Measurements from ENCODE around the gene CLEC4D.
"Not testable (repeated sequence)": the region's sequence is repeated elsewhere in the genome, so short reads cannot be mapped to it uniquely, and the experiment has no call there.

Gene CLEC4D
- total RNA-seq: 0 reads per million in 2 donors

DNA sequence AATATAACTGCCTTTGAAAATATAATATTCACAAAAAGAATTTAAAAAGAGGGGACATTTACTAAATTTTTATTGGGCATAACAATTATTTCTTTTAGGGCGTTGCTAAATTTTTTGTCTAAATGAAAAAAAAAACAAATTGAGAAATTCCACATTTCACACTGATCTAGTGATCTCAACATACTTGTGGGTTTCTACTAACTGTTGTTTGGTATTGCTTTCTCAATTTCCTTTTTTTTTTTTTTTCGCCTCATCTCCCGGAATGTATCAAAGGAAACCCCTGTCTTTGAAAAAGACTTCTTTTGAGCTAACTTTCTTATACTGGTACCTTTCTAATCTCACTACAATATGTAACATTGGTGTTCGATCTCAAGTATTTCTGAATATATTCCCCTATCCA lies at the start of gene CLEC4D:
TSS of gene CLEC4D (plus strand) at position 248 of the 400 bp plus-strand sequence. CDS start 230 bp downstream, outside the sequence.
- no peak for DNase-seq

DNA sequence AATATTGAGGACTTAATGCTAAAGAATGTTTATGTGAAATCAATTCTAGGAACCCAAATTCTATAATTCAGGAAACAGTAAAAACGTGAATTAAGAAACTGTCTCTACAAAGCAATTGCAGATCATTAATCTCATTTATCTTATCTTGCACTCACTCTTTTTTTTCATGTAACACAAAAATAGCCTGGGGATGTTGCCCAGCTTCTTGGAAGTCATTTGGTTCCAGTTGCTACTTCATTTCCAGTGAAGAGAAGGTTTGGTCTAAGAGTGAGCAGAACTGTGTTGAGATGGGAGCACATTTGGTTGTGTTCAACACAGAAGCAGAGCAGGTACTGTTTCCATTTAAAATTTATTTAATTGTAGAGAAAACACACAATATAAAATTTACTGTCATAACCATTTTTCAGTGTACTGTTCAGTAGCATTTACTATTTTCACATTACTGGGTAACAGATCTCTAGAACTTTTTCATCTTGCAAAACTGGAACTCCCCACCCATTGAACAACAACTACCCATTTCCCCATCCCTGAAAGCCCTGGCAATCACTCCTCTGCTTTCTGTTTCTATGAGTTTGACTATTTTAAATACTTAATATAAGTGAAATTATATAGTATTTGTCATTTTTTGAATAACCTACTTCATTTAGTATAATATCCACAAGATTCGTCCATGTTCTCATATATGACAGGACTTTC lies 47.9 kb upstream of the CLEC4D start:
- no peak for DNase-seq

DNA sequence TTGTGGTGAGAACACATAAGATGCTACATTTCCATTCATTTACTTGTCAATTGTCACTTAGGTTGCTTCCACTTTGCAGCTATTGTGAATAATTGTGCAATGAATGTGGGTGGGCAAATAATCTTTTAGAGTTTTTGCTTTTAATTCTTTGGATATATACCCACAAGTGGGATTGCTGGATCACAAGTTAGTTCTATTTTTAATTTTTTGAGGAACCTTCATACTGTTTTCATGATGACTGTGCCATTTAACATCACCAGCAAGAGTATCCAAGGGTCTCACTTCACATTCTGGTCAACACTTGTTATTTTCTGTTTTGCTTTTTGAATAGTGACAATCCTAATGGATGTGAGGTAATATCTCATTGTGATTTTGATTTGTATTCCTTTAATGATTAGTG lies 47.1 kb upstream of the CLEC4D start:
- no peak for DNase-seq

DNA sequence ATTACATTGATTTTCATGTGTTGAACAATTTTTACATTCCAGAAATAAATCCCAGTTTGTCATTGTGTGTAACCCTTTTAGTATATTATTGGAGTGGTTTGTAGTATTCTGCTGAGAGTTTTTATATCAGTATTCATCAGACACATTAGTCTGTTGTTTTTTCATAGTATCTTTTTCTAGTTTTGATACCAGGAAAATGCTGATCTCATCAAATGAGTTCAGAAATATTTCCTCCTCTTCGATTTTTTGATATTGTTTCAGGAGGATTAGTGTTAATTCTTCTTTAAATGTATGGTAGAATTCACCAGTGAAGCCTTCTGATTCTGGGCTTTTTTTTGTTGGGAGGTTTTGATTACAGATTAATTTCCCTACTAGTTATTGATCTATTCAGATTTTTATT lies 42.2 kb upstream of the CLEC4D start:
- DNase-seq: no peak

DNA sequence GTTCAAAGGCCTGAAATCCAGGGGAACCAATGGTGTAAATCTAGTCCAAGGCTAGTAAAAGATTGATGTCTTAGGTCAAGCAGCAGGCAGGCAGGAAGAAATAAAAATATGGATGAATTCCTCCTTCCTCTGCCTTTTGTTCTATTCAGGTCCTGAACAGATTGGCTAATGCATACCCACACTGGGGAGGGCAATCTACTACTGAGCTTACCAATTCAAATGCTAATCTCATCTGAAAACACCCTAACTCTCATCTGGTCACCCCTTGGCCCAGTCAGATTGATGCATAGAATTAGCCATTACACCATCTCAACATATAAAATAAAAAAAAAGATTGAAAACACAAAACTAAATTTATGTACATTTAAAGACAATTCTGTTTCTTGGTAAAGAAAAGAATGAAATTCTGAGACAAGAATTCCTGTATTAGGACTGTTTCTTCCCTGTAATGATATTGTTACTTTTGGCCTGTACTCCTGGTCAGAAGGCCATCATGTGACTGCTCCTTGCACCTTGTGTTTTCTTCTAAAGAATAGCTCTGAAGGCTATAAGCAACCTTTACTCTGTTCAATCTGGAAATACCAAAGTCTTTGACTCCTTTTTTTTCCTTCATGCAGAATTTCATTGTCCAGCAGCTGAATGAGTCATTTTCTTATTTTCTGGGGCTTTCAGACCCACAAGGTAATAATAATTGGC lies 37.6 kb upstream of the CLEC4D start:
- DNase-seq: no peak

DNA sequence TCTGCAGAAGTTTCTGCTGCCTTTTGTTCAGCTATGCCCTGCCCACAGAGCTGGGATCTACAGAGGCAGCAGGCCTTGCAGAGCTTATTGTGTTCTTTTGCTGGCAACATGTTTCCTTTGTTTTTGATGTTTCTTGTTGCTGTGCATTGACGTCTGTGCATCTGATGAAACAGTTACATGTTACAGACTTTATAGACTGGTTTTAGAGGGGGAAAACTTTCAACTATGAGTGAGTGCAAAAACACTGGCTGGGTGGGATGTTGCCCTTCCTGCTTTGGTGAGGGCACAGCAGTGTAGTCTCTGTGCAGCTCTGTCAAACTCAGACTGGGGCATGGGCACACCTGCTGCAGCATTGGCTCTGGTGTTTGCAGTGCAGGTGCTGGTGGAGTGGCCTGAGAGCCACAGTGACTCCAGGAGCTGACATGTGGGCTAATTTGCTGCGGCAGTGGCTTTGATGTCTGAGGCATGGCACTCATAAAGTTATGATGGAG lies 30.7 kb upstream of the CLEC4D start:
- no peak for DNase-seq

DNA sequence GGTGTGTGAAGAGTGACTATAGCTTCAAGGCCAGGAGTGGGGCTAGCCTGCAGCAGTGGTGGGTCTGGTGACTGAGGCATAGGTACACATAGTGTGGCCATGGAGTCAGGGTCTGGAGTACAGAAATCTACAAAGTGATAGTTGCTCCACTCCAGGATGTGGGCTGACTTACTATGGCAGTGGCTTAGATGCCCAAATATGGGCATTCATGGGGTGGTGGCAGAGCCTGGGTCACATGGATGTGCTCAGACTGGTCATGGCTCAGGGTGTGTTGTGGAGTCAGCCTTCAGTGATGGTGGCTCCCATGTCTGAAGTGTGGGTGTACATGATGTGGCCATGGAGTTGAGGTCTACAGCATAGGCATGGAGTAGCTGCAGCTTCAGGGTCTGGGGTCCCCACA lies 30.2 kb upstream of the CLEC4D start:
- no peak for DNase-seq

DNA sequence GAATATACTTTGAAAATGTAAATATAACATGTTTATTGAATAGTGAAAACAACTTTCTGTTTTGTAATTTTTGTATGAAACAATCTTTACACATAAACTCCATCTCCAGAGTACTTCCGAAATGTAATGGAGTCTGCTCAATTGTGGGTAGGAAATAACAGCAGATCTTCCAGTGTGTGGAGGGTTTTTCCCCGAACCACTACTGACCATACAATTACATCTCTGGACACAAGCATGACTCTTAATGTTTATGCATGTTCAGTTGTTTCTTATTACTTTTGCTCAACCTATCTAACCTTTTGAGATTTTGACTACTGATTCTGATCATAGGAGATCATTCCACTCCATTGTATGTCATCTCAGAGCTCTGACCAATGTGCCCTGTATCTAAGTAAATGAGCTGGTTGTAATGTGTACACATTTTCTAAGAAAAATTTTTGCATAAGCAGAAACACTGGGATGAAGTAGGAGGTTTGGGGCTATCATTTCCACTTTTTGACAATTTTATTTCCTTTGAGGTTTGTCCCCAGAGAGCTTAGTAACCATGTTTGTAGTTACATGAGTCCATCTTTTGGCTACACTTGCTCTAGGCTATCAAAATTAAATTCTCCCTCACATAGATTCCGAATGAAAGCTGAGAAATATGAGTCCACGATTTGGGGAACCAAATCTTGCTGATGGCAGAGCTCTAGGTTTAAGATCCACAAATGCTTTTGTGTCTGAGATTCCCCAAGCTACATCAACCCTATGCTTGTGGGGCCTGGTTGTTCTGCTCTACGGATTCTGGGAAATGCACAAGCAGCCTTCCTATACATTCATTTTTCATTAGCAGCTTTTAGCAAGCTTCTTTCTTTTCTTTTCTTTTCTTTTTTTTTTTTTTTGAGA lies 21.4 kb upstream of the CLEC4D start:
- DNase-seq: no peak

DNA sequence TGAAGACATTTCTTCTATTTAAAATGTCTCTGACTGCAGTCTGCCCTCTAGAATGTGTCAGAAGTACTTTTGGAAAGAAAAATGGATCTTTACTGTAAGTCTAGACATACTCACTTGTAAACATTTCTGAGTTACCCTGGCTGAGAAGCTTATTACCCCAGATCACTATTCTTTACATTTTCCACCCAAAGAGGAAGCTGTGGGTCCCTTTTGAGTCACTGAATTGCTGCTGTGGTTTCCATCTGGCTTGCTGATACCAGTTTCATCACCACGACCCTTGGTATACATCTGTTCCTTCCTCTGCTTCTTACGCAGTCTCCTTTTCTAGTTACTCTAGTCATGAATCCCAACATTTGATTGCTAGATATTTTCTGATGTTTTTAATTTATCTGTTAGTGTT lies 20.2 kb upstream of the CLEC4D start:
- DNase-seq: no peak

DNA sequence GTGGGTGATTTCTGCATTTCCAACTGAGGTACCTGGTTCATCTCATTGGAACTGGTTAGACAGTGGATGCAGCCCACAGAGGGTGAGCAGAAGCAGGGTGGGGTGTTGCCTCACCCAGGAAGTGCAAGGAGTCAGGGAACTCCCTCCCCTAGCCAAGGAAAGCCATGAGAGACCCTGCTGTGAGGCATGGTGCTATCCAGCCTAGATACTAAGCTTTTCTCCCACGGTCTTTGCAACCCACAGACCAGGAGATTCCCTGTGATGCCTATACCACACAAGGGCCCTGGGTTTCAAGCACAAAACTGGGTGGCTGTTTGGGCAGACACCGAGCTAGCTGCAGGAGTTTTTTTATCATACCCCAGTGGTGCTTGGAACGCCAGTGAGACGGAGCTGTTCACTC lies 17.6 kb upstream of the CLEC4D start:
- not testable (repeated sequence) for DNase-seq

DNA sequence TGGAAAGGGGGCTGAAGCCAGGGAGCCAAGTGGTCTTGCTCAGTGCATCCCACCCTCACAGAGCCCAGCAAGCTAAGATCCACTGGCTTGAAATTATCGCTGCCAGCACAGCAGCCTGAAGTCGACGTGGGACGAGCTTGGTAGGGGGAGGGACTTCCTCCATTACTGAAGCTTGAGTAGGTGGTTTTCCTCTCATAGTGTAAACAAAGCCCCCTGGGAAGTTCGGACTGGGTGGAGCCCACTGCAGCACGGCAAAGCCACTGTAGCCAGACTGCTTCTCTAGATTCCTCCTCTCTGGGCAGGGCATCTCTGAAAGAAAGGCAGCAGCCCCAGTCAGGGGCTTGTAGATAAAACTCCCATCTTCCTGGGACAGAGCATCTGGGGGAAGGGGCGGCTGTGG lies 17.2 kb upstream of the CLEC4D start:
- DNase-seq: not testable (repeated sequence)

DNA sequence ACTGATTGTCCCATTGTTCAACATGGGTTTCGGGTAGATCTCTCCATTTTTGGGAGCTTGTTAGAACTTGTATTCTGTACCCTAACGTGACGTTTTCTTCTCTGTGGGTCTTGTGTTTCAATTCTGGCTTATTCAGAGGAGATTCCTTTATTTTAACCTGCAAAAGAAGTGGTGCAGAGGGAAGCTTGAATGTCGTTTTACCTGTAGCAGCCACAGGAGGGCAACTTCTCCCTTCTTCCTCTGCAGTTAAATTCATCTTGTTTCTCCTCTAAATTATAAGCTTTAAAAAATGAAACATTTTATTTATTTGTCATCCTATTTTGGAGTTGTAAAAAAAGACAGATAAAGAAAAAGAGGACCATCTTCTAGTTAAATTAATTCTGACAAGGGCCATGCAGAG lies 13.7 kb upstream of the CLEC4D start:
- DNase-seq: no peak

DNA sequence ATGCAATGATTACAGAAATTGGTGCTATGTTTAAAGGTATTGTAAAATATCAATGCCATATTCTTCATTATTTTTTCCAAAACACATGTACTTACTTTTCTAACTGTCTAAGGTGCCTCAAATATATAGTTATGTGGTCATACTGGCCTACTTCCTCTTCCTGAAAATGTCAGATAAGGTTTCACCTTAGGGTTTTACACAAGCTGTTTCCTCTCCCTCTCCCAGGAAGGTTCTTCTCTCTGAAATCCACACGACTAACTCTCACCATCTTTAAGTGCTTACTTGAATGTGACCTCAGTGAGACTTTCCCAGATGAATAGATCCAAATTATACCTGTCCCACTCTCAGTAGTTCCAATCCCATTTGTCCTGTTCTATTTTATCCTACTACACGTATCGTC lies 11.6 kb upstream of the CLEC4D start:
- DNase-seq: no peak

DNA sequence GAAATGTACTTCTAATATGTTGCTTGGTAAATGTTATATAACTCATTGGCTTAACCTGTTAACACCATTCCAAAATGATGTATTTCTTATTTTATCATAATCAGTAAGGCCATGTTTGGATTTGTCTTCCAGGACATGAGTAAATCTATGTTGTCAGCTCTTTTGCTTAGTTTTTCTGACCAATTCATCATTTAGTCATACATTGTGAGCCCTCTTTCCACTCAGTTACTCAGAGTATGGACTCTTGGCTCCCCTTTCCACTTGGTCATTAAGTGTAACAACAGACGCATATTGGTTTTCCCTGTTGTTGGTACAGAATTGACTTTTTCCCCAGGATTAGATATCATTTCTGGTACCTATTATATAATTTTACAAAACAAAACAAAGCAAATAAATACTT lies 9.0 kb upstream of the CLEC4D start:
- DNase-seq: no peak

DNA sequence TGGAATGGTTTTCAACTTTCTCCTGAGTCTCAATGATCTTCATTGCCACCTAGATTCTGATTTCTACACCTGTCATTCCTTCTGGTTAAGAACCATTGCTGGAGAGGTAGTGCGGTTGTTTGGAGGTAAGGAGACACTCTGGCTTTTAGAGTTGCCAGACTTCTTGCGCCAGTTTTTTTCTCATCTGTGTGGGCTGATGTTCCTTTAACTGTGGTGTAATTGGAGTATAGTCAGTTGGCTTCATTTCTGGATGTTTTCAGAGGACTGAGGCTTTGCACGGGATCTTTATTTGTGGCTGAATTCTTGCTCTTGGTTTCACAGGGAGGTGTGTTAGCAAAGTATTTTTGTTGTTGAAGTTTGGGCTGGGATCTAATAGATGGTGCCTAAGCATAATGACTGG lies 5.7 kb upstream of the CLEC4D start:
- DNase-seq: no peak

DNA sequence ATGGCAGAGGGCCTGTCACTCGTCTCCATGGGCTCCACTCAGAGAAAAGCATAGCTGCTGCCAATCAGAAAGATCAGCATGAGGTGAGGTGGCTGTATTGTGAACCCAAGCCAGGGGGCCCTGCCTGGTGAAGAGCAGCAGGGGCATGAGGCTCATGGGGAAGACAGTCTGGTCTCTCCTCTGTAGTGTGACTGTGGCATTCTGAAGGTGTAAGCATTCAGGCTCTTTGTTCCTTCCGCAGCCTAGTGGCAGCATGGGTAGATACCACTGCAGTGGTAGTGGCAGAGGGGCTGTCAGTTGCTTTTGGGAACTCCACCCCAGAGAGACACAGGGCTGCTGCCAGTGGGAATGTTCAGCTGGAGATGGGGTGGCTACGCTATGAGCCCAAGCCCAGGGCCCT lies 5.1 kb upstream of the CLEC4D start:
- DNase-seq: no peak

DNA sequence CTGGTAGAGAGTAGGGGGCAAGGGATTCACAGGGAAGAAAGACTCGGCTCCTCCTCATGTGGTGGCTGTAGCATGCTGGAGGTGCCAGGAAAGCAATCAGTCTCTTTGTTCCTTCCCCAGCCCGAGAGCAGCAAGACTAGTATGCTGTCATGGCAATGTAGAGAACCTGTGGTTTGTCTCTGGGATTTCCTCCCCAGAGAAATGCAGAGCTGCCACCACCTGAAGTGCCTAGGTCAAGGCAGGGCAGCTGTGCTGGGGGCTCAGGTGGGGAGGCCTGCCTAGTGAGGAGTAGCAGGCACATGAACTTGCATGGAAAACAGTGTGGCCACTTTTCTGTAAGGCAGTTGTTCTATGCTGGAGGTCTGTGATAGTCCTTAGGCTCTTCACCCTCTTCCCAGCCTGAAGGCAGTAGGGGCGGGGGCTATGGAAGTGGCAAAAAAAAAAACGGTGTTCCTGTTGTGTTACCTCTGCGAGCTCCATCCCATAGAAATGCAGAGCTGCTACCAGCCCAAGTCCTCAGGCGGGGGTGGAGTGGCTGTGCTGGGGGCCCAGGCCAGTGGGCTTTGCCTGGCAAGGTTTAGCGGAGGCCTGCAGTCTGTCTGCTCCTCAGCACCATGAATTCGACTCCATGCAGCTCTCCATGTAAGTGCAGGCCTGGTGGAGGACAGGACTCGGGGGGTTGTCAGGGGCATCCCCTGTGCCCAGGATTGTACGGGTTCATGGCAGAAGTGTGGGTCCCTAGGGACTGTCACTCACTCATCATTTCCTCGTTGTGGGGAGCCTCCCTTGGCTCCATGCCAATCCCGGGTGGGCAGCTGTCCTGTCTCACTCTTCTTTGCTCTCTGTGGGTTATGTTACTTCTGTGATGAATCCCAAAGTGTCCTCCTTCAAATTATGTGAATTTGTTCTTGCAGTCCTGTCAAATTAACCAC lies 4.1 kb upstream of the CLEC4D start:
- DNase-seq: no peak

DNA sequence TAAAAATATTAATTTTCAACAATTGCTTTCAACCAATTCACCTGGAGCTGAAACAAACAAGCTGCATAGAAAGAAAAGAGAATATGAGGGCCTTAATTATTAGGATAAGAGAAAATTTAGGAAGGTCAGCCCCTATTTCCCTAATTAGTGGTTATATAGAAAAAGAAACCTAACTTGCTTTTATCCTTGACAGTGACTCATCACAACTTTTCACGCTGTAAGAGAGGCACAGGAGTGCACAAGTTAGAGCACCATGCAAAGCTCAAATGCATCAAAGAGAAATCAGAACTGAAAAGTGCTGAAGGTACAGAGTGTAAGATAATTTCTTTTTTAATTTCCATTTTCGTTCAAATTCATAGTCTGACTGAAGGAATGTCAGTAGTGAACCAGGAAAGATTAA lies 4.7 kb downstream of the CLEC4D start:
- no peak for DNase-seq

DNA sequence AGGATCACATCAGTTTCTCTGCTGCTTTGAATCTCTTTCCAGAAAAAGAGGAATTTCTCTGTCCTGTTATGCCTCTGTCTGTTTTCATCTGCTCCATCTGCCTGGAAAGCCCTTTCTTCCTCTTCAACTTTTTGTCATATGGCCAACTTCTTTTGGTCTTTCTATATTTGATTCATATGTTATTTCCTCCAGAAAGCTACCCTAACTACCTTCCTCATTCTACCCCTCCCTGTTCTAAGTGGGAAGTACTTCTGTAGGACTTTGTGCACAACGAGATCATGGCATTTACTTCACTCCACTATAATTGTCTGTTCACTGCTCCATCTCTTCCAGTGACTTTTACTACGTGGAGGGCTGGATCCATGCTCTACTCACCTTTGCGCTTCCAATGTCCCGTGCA lies 5.9 kb downstream of the CLEC4D start:
- no peak for DNase-seq

DNA sequence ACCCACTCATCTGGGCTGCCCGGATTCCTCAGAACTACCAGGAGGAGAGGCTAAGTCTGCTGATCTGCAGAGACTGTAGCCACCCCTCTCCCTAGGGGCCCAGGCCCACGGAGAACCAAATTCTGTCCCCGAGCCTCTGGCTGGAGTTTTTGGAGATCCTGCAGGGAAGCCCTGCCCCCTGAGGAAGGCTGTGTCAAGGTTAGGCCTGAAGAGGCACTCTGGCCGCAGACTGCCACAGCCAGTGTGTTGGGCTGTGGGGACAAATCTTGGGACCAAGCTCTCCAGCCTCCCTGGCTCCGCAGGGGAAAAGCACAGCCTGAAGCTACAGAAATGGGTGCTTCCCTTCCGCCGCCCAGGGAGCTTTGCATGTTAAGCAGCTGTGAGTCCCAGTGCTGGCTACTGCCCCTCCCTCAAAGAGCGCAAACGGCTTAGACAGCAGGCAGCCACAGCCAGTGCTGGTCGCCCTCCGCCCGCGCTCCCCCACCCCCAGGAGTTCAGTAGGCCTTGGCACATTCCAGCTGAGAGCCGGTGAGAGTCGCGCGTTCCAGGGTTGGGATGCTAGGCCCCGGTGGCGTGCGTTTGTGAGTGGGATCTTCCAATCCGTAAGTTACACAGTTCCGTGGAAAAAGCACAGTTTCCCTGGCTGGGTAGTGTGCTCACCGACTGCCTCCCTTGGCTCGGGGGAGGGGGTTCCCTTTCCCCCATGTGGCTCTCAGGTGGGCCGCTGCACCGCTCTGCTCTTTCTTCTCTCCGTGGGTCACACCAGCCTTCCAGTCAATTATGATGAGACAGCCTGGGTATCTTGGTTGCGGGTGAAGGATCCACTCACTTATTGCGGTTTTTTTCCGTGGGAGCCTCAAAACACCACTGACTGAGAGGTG lies 14.2 kb downstream of the CLEC4D start:
- no peak for DNase-seq

DNA sequence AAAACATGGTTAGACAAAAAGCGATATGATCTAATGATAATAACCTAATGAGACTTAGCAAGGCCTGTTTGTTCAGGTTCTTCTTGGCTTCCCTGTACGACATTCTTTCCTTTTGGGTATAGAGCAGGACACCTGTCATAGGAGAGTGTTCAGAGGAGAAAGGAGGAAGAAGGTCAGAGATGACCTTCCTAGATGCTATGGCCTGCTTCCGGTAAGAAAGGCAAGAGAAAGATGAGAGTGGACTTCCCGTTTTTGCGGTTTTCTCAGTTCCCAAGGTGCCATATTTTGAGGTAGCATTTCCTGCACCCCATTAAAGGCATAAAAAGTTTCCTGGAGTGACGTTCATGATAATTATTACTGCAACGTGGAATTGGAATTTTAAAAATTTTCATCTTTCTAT lies 18.7 kb downstream of the CLEC4D start:
- DNase-seq: no peak

Data from activated gamma-delta T cell (primary cell).